RWPE2 (cell line): ENCODE measurements around the gene HYAL1.
A peak's percentile ranks its signal among the peaks of the same experiment; 100 is the strongest.

ENCODE experiments used
- ATAC-seq: fragments of 200-7000 bp; cut with Tn5 transposase; 3 replicates; pipeline ENCODE4 v1.9.1; 2021; ENCODE audit warnings: low read depth
- DNase-seq: peaks from one replicate; pipeline ENCODE4 v3.0.0-alpha.2; 2020; ENCODE audit warnings: low spot score
- H3K27ac ChIP-seq: fragments of 450-650 bp; 2 replicates; pipeline ENCODE4 v1.5.1; 2017; ENCODE audit warnings: mild to moderate bottlenecking; ENCODE audit not compliant: poor library complexity, severe bottlenecking
- H3K27me3 ChIP-seq: fragments of 250-450 bp; sonication (Bioruptor Pico); 2 replicates; pipeline ENCODE4 v1.5.1; 2021; ENCODE audit warnings: mild to moderate bottlenecking, moderate library complexity; ENCODE audit not compliant: insufficient read depth, poor library complexity, severe bottlenecking
- H3K36me3 ChIP-seq: fragments of 250-450 bp; sonication (Bioruptor Pico); 2 replicates; pipeline ENCODE4 v1.5.1; 2020; ENCODE audit warnings: low read depth, mild to moderate bottlenecking, moderate library complexity
- H3K4me1 ChIP-seq: fragments of 250-450 bp; sonication (Bioruptor Pico); 2 replicates; pipeline ENCODE4 v1.5.1; 2021; ENCODE audit warnings: mild to moderate bottlenecking, moderate library complexity; ENCODE audit not compliant: insufficient read depth, poor library complexity, severe bottlenecking
- H3K4me3 ChIP-seq: fragments of 250-450 bp; sonication (Bioruptor Pico); 2 replicates; pipeline ENCODE4 v1.5.1; 2021; ENCODE audit warnings: mild to moderate bottlenecking, moderate library complexity; ENCODE audit not compliant: severe bottlenecking
- H3K9me3 ChIP-seq: fragments of 250-450 bp; sonication (Bioruptor Pico); 2 replicates; pipeline ENCODE4 v1.5.1; 2021; ENCODE audit warnings: mild to moderate bottlenecking, moderate library complexity; ENCODE audit not compliant: severe bottlenecking
- CTCF ChIP-seq: fragments of 450-650 bp; IDR thresholded peaks from one replicate; pipeline ENCODE4 v1.5.1; 2017; ENCODE audit warnings: mild to moderate bottlenecking, moderate library complexity; ENCODE audit not compliant: poor library complexity, severe bottlenecking

Gene HYAL1

DNA sequence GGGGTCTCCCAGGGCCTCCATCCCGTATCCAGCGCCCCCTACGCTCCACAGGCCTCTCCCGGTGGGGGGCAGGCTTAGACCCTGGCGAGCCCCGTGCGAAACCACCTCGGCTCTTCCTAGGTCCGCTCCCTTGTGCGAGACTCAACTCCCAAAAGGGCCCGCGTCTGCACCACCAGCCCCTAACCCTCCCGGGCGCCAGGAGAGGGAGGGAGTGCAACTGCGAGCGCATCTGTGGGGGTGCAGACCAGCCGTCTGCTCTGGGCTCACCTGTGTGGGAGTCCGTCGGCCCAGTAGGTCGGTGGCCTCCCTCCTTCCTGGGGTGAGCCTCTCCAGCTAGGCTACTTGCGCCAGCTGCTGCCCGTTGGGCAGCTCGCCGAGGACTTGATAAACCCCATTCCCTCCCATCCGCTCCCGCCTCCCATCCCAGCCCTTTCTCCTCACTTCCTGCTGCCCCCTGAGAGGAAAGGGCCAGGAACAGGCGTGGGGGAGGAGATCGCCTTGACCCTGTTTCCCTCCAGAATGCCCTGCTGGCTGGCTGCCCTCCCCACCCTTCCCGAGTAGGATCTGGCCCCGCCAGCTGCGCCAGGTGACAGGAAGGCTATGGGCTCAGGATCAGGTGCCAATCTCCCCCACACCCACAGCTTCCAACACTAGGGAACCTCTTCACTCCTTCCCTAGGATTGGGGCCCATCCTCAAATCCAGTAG, 19.2 kb upstream of the HYAL1 start, which contains the start of gene HYAL2:
Gene HYAL2 (minus strand): TSS at position 360 of the 706 bp plus-strand sequence. CDS start 2,256 bp downstream, outside the sequence.
- H3K36me3 ChIP-seq: peaks cover 45% of the 10 kb centered on the region
- peaks cover 5% of the 10 kb centered on the region for H3K4me1 ChIP-seq
- H3K27ac ChIP-seq: peak within 1 kb of the TSS; percentile 59

DNA sequence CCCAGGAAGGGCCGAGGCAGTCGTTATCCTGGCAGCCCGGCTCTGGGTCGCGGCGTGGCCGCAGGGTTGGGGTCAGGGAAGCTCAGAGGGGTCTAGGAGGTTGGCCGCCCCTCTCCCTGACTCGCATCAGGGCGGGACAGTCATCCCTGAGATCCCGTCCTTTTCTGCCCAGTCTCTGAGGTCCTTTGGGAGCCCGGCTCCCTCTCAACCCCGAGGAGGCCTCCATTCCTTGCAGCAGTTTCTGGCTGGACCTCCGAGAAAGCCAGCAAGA, 18.7 kb upstream of the HYAL1 start:
- Histone ChIP-seq H3K27me3 (no peaks in the 10 kb centered on the region), H3K9me3 (no peaks in the 10 kb centered on the region), H3K4me1 (peaks cover 10% of the 10 kb centered on the region), H3K36me3 (peaks cover 47% of the 10 kb centered on the region), H3K27ac (peak overlapping the region; percentile 59), H3K4me3 (peak overlapping the region; percentile 83)
- no peak for TF ChIP-seq CTCF
- DNase-seq (peak; percentile 41), ATAC-seq (no peak)

More for the DNA sequence above, 19.2 kb upstream of the HYAL1 start, which contains the start of gene HYAL2:
- ATAC-seq: no peak
- Histone ChIP-seq H3K4me3 (peak within 1 kb of the TSS; percentile 83), H3K9me3 (no peaks in the 10 kb centered on the region), H3K27me3 (no peaks in the 10 kb centered on the region)
- TF ChIP-seq CTCF: no peak
- DNase-seq: peak; percentile 52

DNA sequence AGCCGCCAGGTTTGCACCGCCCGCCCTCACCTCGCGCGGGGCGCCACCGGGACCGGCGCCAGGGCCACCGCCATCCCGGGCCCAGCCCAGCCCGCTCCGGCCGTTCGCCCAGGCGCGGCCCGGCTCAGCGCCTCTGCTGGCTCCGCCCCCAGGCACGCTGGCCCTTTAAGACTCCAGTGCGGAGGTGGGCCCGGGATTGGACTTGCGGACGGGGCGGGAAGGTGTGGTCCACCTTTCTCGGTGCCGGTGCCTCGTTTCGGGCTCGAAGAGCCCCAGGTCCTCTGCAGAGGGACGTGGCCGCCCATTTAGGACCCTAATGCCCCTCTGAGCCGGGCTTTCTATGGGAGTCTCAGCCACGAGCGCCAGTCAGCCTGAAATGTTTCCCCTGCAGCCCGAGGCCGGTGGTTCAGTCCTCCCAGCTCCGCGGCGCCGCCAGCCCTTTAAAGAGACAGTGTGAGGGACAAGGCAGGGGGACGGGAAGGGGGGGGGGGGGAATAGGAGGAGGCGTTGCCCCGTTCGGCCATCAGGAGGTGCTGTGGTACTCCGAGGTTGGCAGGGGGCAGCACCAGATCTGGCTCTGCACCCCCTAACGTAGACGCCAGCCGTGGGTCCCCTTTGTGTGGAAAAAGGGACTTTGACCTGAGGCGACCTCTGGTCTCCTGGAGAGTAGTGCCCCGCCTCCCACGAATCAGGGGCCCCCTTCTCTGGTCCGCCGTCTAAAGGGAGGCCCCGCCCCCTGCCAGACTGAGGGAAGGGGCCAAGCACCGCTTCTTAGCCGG, 18.2 kb upstream of the HYAL1 start:
- peak; percentile 92 for DNase-seq

GRCh38 chr3:50320853-50321335, 17.5 kb upstream of the HYAL1 start:
- Histone ChIP-seq H3K4me3 (peak overlapping the region; percentile 83), H3K9me3 (no peaks in the 10 kb centered on the region), H3K27ac (peak overlapping the region; percentile 59), H3K36me3 (peaks cover 39% of the 10 kb centered on the region), H3K4me1 (peaks cover 18% of the 10 kb centered on the region), H3K27me3 (no peaks in the 10 kb centered on the region)
- DNase-seq (peak; percentile 67), ATAC-seq (peak; percentile 17; the same call in 2 of the 3 replicates)
- TF ChIP-seq CTCF: no peak

More for the DNA sequence above, 18.2 kb upstream of the HYAL1 start:
- TF ChIP-seq CTCF: peak; percentile 75
- H3K4me1 ChIP-seq: peaks cover 12% of the 10 kb centered on the region
- no peaks in the 10 kb centered on the region for H3K27me3 ChIP-seq
- peak overlapping the region; percentile 83 for H3K4me3 ChIP-seq
- peak overlapping the region; percentile 59 for H3K27ac ChIP-seq
- no peaks in the 10 kb centered on the region for H3K9me3 ChIP-seq
- ATAC-seq: peak; percentile 49
- H3K36me3 ChIP-seq: peaks cover 42% of the 10 kb centered on the region
